ENCODE data around the gene CMTM2.

CMTM2 gene

GRCh38 chr16:66637806-66638205 is 58.5 kb downstream of the CMTM2 start:
- no peak for DNase-seq
